ENCODE data around the gene SIGLECL1.
"Not testable (repeated sequence)": the region's sequence is repeated elsewhere in the genome, so short reads cannot be mapped to it uniquely, and the experiment has no call there.

The SIGLECL1 gene

GRCh38 chr19:51250786-51251467 lies at the start of gene SIGLECL1:
Gene SIGLECL1, plus strand, starts transcription at chr19:51251080. Its CDS starts 12,993 bp downstream, at chr19:51264073.
- no peak for DNase-seq

- no peak for DNase-seq
Measured at GRCh38 chr19:51201712-51202111, 49.2 kb upstream of the SIGLECL1 start.

- DNase-seq = no peak
Measured at GRCh38 chr19:51203916-51204315, 47.0 kb upstream of the SIGLECL1 start.

- no peak for DNase-seq
Measured at GRCh38 chr19:51204321-51204720, 46.6 kb upstream of the SIGLECL1 start.

- no peak for DNase-seq
Measured at GRCh38 chr19:51207747-51208146, 43.1 kb upstream of the SIGLECL1 start.

- no peak for DNase-seq
Measured at GRCh38 chr19:51210191-51210784, 40.6 kb upstream of the SIGLECL1 start.

- not testable (repeated sequence) for DNase-seq
Measured at GRCh38 chr19:51210874-51211361, 40.0 kb upstream of the SIGLECL1 start.

GRCh38 chr19:51211833-51212232 lies 39.0 kb upstream of the SIGLECL1 start:
- DNase-seq = no peak

- DNase-seq = no peak
Measured at GRCh38 chr19:51219307-51219706, 31.6 kb upstream of the SIGLECL1 start.

- no peak for DNase-seq
Measured at GRCh38 chr19:51219971-51220370, 30.9 kb upstream of the SIGLECL1 start.

GRCh38 chr19:51220996-51221395 lies 29.9 kb upstream of the SIGLECL1 start:
- DNase-seq = no peak

- no peak for DNase-seq
Measured at GRCh38 chr19:51224163-51224641, 26.7 kb upstream of the SIGLECL1 start.

- DNase-seq = not testable (repeated sequence)
Measured at GRCh38 chr19:51224898-51225393, 25.9 kb upstream of the SIGLECL1 start, which contains the start of gene CD33. Gene CD33, plus strand, starts transcription at chr19:51225080. Its CDS starts 39 bp downstream, at chr19:51225119.

GRCh38 chr19:51226067-51226466 lies 24.8 kb upstream of the SIGLECL1 start:
- no peak for DNase-seq

GRCh38 chr19:51227326-51227725 lies 23.6 kb upstream of the SIGLECL1 start:
- no peak for DNase-seq

GRCh38 chr19:51227966-51228365 lies 22.9 kb upstream of the SIGLECL1 start:
- no peak for DNase-seq

- no peak for DNase-seq
Measured at GRCh38 chr19:51240866-51241265, 10.0 kb upstream of the SIGLECL1 start.

- no peak for DNase-seq
Measured at GRCh38 chr19:51242881-51243630, 7.8 kb upstream of the SIGLECL1 start.

- DNase-seq = no peak
Measured at GRCh38 chr19:51246164-51246552, 4.7 kb upstream of the SIGLECL1 start.

- no peak for DNase-seq
Measured at GRCh38 chr19:51247972-51248590, 2.8 kb upstream of the SIGLECL1 start.

GRCh38 chr19:51251468-51251820 lies 564 bp downstream of the SIGLECL1 start:
- DNase-seq = no peak

- DNase-seq = no peak
Measured at GRCh38 chr19:51252306-51253079, 1.6 kb downstream of the SIGLECL1 start.

All from activated T-cell treated with anti-CD3 and anti-CD28 coated beads for 4 hours (primary cell).